Ishikawa (cell line): ENCODE measurements around the gene SYMPK.

Experiments used
- CEBPB ChIP-seq: IDR thresholded peaks from 2 replicates; pipeline ENCODE4 v1.6.1; 2012
- CREB1 ChIP-seq: IDR thresholded peaks from 2 replicates; pipeline ENCODE4 v1.6.1; 2012; ENCODE audit warnings: low read depth
- EGR1 ChIP-seq: IDR thresholded peaks from 2 replicates; pipeline ENCODE4 v1.6.1; 2012
- EP300 ChIP-seq: IDR thresholded peaks from 2 replicates; pipeline ENCODE4 v1.6.1; 2012; ENCODE audit warnings: borderline replicate concordance
- FOXM1 ChIP-seq: IDR thresholded peaks from 2 replicates; pipeline ENCODE4 v1.6.1; 2012; ENCODE audit warnings: low read depth, borderline replicate concordance
- MAX ChIP-seq: IDR thresholded peaks from 2 replicates; pipeline ENCODE4 v1.6.1; 2012
- NFIC ChIP-seq: IDR thresholded peaks from 2 replicates; pipeline ENCODE4 v1.6.1; 2012
- RAD21 ChIP-seq: IDR thresholded peaks from 2 replicates; pipeline ENCODE4 v1.6.1; 2012; ENCODE audit warnings: low read depth
- REST ChIP-seq: IDR thresholded peaks from 2 replicates; pipeline ENCODE4 v1.6.1; 2012; ENCODE audit warnings: low read depth, mild to moderate bottlenecking
- TAF1 ChIP-seq: IDR thresholded peaks from 2 replicates; pipeline ENCODE4 v1.6.1; 2012; ENCODE audit warnings: low read depth, mild to moderate bottlenecking
- TCF12 ChIP-seq: IDR thresholded peaks from 2 replicates; pipeline ENCODE4 v1.6.1; 2012; ENCODE audit warnings: low read depth
- TEAD4 ChIP-seq: IDR thresholded peaks from 2 replicates; pipeline ENCODE4 v1.6.1; 2012
- USF1 ChIP-seq: IDR thresholded peaks from 2 replicates; pipeline ENCODE4 v1.6.1; 2012
- YY1 ChIP-seq: IDR thresholded peaks from 2 replicates; pipeline ENCODE4 v1.6.1; 2012; ENCODE audit warnings: low read depth
- ZBTB7A ChIP-seq: IDR thresholded peaks from 2 replicates; pipeline ENCODE4 v1.6.1; 2012; ENCODE audit warnings: low read depth

Gene SYMPK

GRCh38 chr19:45800070-45800553 is 62.8 kb downstream of the SYMPK start:
- TF ChIP-seq NFIC = no peak
- no peak for TF ChIP-seq CREB1
- TF ChIP-seq RAD21 = no peak
- TF ChIP-seq EGR1 = no peak
- TF ChIP-seq TAF1 = no peak
- TF ChIP-seq REST = no peak
- no peak for TF ChIP-seq FOXM1
- no peak for TF ChIP-seq TCF12
- TF ChIP-seq TEAD4 = no peak
- TF ChIP-seq MAX = no peak
- TF ChIP-seq USF1 = no peak
- no peak for TF ChIP-seq CEBPB

GRCh38 chr19:45799541-45799940 is 63.4 kb downstream of the SYMPK start:
- TF ChIP-seq MAX (peak; percentile 60), EP300 (peak; percentile 28; the same call in 1 of the 2 replicates)

- TF ChIP-seq EGR1 (no peak), MAX (no peak), NFIC (no peak), TAF1 (no peak), CEBPB (peak; percentile 7; the same call in 1 of the 2 replicates), CREB1 (no peak), EP300 (no peak), ZBTB7A (no peak), TCF12 (no peak), FOXM1 (no peak), REST (no peak), RAD21 (peak; percentile 55), TEAD4 (no peak), YY1 (no peak), USF1 (no peak)
Measured at GRCh38 chr19:45798995-45799517, 63.9 kb downstream of the SYMPK start.

GRCh38 chr19:45794627-45795026 is 68.3 kb downstream of the SYMPK start:
- TF ChIP-seq USF1 (no peak), RAD21 (no peak), REST (no peak), CEBPB (no peak), CREB1 (no peak), FOXM1 (no peak), EGR1 (no peak), TAF1 (no peak), EP300 (no peak), ZBTB7A (no peak), TEAD4 (no peak), MAX (no peak), NFIC (no peak), YY1 (no peak)
